ENCODE data around the gene RXFP3. TPM values are rescaled to one million over a fixed set of nuclear protein-coding genes. Genes with fewer than 3 reads are reported as not detected.
"Not testable (repeated sequence)": the region's sequence is repeated elsewhere in the genome, so short reads cannot be mapped to it uniquely, and the experiment has no call there.

RXFP3 gene
- total RNA-seq, 2 experiments from 2014 or later = not detected

GRCh38 chr5:33937707-33938506 lies 1.7 kb downstream of the RXFP3 start:
- no peak for ATAC-seq
- Mint-ChIP-seq H3K4me1 (ENCODE audit: low read depth) (no peaks in the 10 kb centered on the region), H3K36me3 (ENCODE audit: low read depth) (no peaks in the 10 kb centered on the region), H3K27ac (no peak overlapping the region), H3K27me3 (ENCODE audit: low read depth) (peaks cover 46% of the 10 kb centered on the region), H3K9me3 (ENCODE audit: insufficient read depth) (no peaks in the 10 kb centered on the region), H3K4me3 (no peak overlapping the region)
- POLR2A ChIA-PET = no interaction called here
- CTCF ChIA-PET = no interaction called here
- DNase-seq = no peak

GRCh38 chr5:33938507-33938796 lies 2.3 kb downstream of the RXFP3 start:
- H3K4me3 Mint-ChIP-seq = no peak overlapping the region
- no peaks in the 10 kb centered on the region for H3K9me3 Mint-ChIP-seq (ENCODE audit: insufficient read depth)
- H3K27me3 Mint-ChIP-seq (ENCODE audit: low read depth) = peaks cover 44% of the 10 kb centered on the region
- CTCF ChIA-PET = no interaction called here
- no peaks in the 10 kb centered on the region for H3K36me3 Mint-ChIP-seq (ENCODE audit: low read depth)
- no peak overlapping the region for H3K27ac Mint-ChIP-seq
- no peaks in the 10 kb centered on the region for H3K4me1 Mint-ChIP-seq (ENCODE audit: low read depth)
- POLR2A ChIA-PET = no interaction called here
- no peak for DNase-seq
- no peak for ATAC-seq

GRCh38 chr5:33938881-33939280 lies 2.7 kb downstream of the RXFP3 start:
- no peak overlapping the region for H3K4me3 Mint-ChIP-seq
- CTCF ChIA-PET = no interaction called here
- H3K27ac Mint-ChIP-seq = no peak overlapping the region
- H3K36me3 Mint-ChIP-seq (ENCODE audit: low read depth) = no peaks in the 10 kb centered on the region
- ATAC-seq = no peak
- POLR2A ChIA-PET = no interaction called here
- H3K9me3 Mint-ChIP-seq (ENCODE audit: insufficient read depth) = no peaks in the 10 kb centered on the region
- no peaks in the 10 kb centered on the region for H3K4me1 Mint-ChIP-seq (ENCODE audit: low read depth)
- peaks cover 44% of the 10 kb centered on the region for H3K27me3 Mint-ChIP-seq (ENCODE audit: low read depth)
- DNase-seq = no peak

- DNase-seq (no peak), ATAC-seq (no peak)
- Mint-ChIP-seq H3K36me3 (ENCODE audit: low read depth) (no peaks in the 10 kb centered on the region), H3K4me3 (no peak overlapping the region), H3K27ac (no peak overlapping the region), H3K4me1 (ENCODE audit: low read depth) (no peaks in the 10 kb centered on the region), H3K27me3 (ENCODE audit: low read depth) (peaks cover 44% of the 10 kb centered on the region), H3K9me3 (ENCODE audit: insufficient read depth) (no peaks in the 10 kb centered on the region)
- CTCF ChIA-PET = interaction anchor here (1.0 to 2.3 kb wide), 3 partner anchors 16 to 504 kb away, joined by 3 to 7 read pairs (median 3); no protein-coding TSS in a partner anchor
- POLR2A ChIA-PET = no interaction called here
Measured at GRCh38 chr5:33939556-33940262, 3.5 kb downstream of the RXFP3 start.

GRCh38 chr5:33941090-33941489 lies 4.9 kb downstream of the RXFP3 start:
- POLR2A ChIA-PET = no interaction called here
- no peak overlapping the region for H3K4me3 Mint-ChIP-seq
- ATAC-seq = no peak
- CTCF ChIA-PET = interaction anchor here (2.3 kb wide), 1 partner anchor 505 kb away, joined by 7 read pairs; no protein-coding TSS in a partner anchor
- no peaks in the 10 kb centered on the region for H3K4me1 Mint-ChIP-seq (ENCODE audit: low read depth)
- no peak overlapping the region for H3K27ac Mint-ChIP-seq
- no peak for DNase-seq
- H3K9me3 Mint-ChIP-seq (ENCODE audit: insufficient read depth) = no peaks in the 10 kb centered on the region
- H3K36me3 Mint-ChIP-seq (ENCODE audit: low read depth) = no peaks in the 10 kb centered on the region
- H3K27me3 Mint-ChIP-seq (ENCODE audit: low read depth) = peaks cover 38% of the 10 kb centered on the region

GRCh38 chr5:33944543-33945132 lies 8.5 kb downstream of the RXFP3 start:
- CTCF ChIA-PET = no interaction called here
- no peak overlapping the region for H3K4me3 Mint-ChIP-seq
- H3K4me1 Mint-ChIP-seq (ENCODE audit: low read depth) = no peaks in the 10 kb centered on the region
- no peaks in the 10 kb centered on the region for H3K9me3 Mint-ChIP-seq (ENCODE audit: insufficient read depth)
- POLR2A ChIA-PET = no interaction called here
- H3K27me3 Mint-ChIP-seq (ENCODE audit: low read depth) = peaks cover 18% of the 10 kb centered on the region
- H3K36me3 Mint-ChIP-seq (ENCODE audit: low read depth) = no peaks in the 10 kb centered on the region
- DNase-seq (no peak), ATAC-seq (no peak)
- H3K27ac Mint-ChIP-seq = no peak overlapping the region

GRCh38 chr5:33952175-33952574 lies 16.0 kb downstream of the RXFP3 start:
- POLR2A ChIA-PET; CTCF ChIA-PET; H3K4me3 Mint-ChIP-seq; H3K36me3 Mint-ChIP-seq (ENCODE audit: low read depth); H3K27ac Mint-ChIP-seq; DNase-seq; H3K9me3 Mint-ChIP-seq (ENCODE audit: insufficient read depth); H3K27me3 Mint-ChIP-seq (ENCODE audit: low read depth); H3K4me1 Mint-ChIP-seq (ENCODE audit: low read depth); ATAC-seq: not testable (repeated sequence)

- ChIA-PET POLR2A (no interaction called here), CTCF (interaction anchor here (1.5 kb wide), 1 partner anchor 13 kb away, joined by 7 read pairs; no protein-coding TSS in a partner anchor)
- Mint-ChIP-seq H3K9me3 (ENCODE audit: insufficient read depth) (no peaks in the 10 kb centered on the region), H3K27me3 (ENCODE audit: low read depth) (peaks cover 3% of the 10 kb centered on the region), H3K36me3 (ENCODE audit: low read depth) (no peaks in the 10 kb centered on the region), H3K4me1 (ENCODE audit: low read depth) (no peaks in the 10 kb centered on the region), H3K4me3 (no peak overlapping the region), H3K27ac (no peak overlapping the region)
- DNase-seq (no peak), ATAC-seq (no peak)
Measured at GRCh38 chr5:33957577-33958150, 21.5 kb downstream of the RXFP3 start.

GRCh38 chr5:33958176-33958575 lies 22.0 kb downstream of the RXFP3 start:
- Mint-ChIP-seq H3K4me1 (ENCODE audit: low read depth) (no peaks in the 10 kb centered on the region), H3K9me3 (ENCODE audit: insufficient read depth) (no peaks in the 10 kb centered on the region), H3K36me3 (ENCODE audit: low read depth) (no peaks in the 10 kb centered on the region), H3K4me3 (no peak overlapping the region), H3K27ac (no peak overlapping the region), H3K27me3 (ENCODE audit: low read depth) (peaks cover 3% of the 10 kb centered on the region)
- DNase-seq (no peak), ATAC-seq (no peak)
- ChIA-PET POLR2A (no interaction called here), CTCF (interaction anchor here (1.5 kb wide), 1 partner anchor 12 kb away, joined by 7 read pairs; no protein-coding TSS in a partner anchor)

- DNase-seq = no peak
- no peaks in the 10 kb centered on the region for H3K9me3 Mint-ChIP-seq (ENCODE audit: insufficient read depth)
- H3K4me1 Mint-ChIP-seq (ENCODE audit: low read depth) = peaks cover 9% of the 10 kb centered on the region
- H3K4me3 Mint-ChIP-seq = no peak overlapping the region
- no peak overlapping the region for H3K27ac Mint-ChIP-seq
- POLR2A ChIA-PET = no interaction called here
- no peaks in the 10 kb centered on the region for H3K36me3 Mint-ChIP-seq (ENCODE audit: low read depth)
- peaks cover 3% of the 10 kb centered on the region for H3K27me3 Mint-ChIP-seq (ENCODE audit: low read depth)
- CTCF ChIA-PET = no interaction called here
- ATAC-seq = no peak
Measured at GRCh38 chr5:33964132-33964700, 28.0 kb downstream of the RXFP3 start.

GRCh38 chr5:33966805-33967204 lies 30.6 kb downstream of the RXFP3 start:
- Mint-ChIP-seq H3K27me3 (ENCODE audit: low read depth) (peaks cover 3% of the 10 kb centered on the region), H3K4me1 (ENCODE audit: low read depth) (peaks cover 9% of the 10 kb centered on the region), H3K9me3 (ENCODE audit: insufficient read depth) (no peaks in the 10 kb centered on the region), H3K4me3 (no peak overlapping the region), H3K27ac (no peak overlapping the region), H3K36me3 (ENCODE audit: low read depth) (no peaks in the 10 kb centered on the region)
- POLR2A ChIA-PET = no interaction called here
- ATAC-seq = no peak
- CTCF ChIA-PET = interaction anchor here (0.6 to 1.6 kb wide), 2 partner anchors 378 to 531 kb away, joined by 4 to 5 read pairs; no protein-coding TSS in a partner anchor
- DNase-seq = no peak

Data from activated CD8-positive, alpha-beta T cell treated with anti-CD3 and anti-CD28 coated beads, Interleukin-2, amount 10 ng/mL, durations not matched to agents 7 days and 5 days (primary cell).